Osteoblast (primary cell): ENCODE measurements around the gene CD300C. TPM values are rescaled to one million over a fixed set of nuclear protein-coding genes. Genes with fewer than 3 reads are reported as not detected.
"Not testable (repeated sequence)": the region's sequence is repeated elsewhere in the genome, so short reads cannot be mapped to it uniquely, and the experiment has no call there.

ENCODE experiments used
- DNase-seq: peaks from one replicate; pipeline ENCODE4 v3.0.0; 2011; ENCODE audit warnings: low spot score, mixed read lengths; ENCODE audit not compliant: insufficient read length; ENCODE audit errors: missing footprints
- H2AFZ ChIP-seq: 2 replicates; pipeline ENCODE4 v1.6.0; 2011; ENCODE audit warnings: mild to moderate bottlenecking, low read length
- H3K27ac ChIP-seq: 2 replicates; pipeline ENCODE4 v1.5.1; 2011; ENCODE audit warnings: mild to moderate bottlenecking, low read depth, low read length, moderate library complexity
- H3K27me3 ChIP-seq: 2 replicates; pipeline ENCODE4 v1.6.0; 2012; ENCODE audit warnings: mild to moderate bottlenecking, control low read depth, inconsistent platforms, low read length, moderate library complexity; ENCODE audit not compliant: insufficient read depth
- H3K36me3 ChIP-seq: 2 replicates; pipeline ENCODE4 v1.5.1; 2011; ENCODE audit warnings: mild to moderate bottlenecking, low read length, control low read depth, moderate library complexity; ENCODE audit not compliant: insufficient read depth
- H3K4me1 ChIP-seq: 2 replicates; pipeline ENCODE4 v1.5.1; 2011; ENCODE audit warnings: mild to moderate bottlenecking, low read length, control low read depth, moderate library complexity; ENCODE audit not compliant: insufficient read depth
- H3K4me2 ChIP-seq: 2 replicates; pipeline ENCODE4 v1.6.0; 2011; ENCODE audit warnings: mild to moderate bottlenecking, low read length; ENCODE audit not compliant: insufficient read depth
- H3K4me3 ChIP-seq: fragments of 200-600 bp; sonication (generic); 3 replicates; pipeline ENCODE4 v1.5.1; 2012; ENCODE audit warnings: mild to moderate bottlenecking, low read length, inconsistent platforms; ENCODE audit not compliant: insufficient read depth
- H3K79me2 ChIP-seq: 2 replicates; pipeline ENCODE4 v1.6.0; 2012; ENCODE audit warnings: mild to moderate bottlenecking, low read length, control low read depth, inconsistent platforms; ENCODE audit not compliant: insufficient read depth
- H3K9me3 ChIP-seq: 2 replicates; pipeline ENCODE4 v1.5.1; 2011; ENCODE audit warnings: low read depth, low read length, control low read depth
- H4K20me1 ChIP-seq: 2 replicates; pipeline ENCODE4 v1.6.0; 2012; ENCODE audit warnings: mild to moderate bottlenecking, low read length, control low read depth; ENCODE audit not compliant: insufficient read depth
- CTCF ChIP-seq: IDR thresholded peaks from 2 replicates; pipeline ENCODE4 v1.5.1; 2011; ENCODE audit warnings: mild to moderate bottlenecking, low read depth, low read length, moderate library complexity; ENCODE audit errors: extremely low read depth
- total RNA-seq: library from RNA; depleted of rRNA; stranded (reverse); fragments of >200 nt; gene quantifications from 2 replicates; pipeline ENCODE4 v1.2.3, GENCODE V29; 2012

Gene CD300C
- total RNA-seq, 1 donor: not detected

GRCh38 chr17:74578979-74579378 lies 33.1 kb upstream of the CD300C start:
- Histone ChIP-seq H3K4me2 (no peak overlapping the region), H3K27me3 (no peaks in the 10 kb centered on the region), H3K9me3 (no peaks in the 10 kb centered on the region), H3K27ac (no peak overlapping the region), H3K4me3 (no peak overlapping the region), H4K20me1 (no peaks in the 10 kb centered on the region), H3K79me2 (no peaks in the 10 kb centered on the region), H3K4me1 (no peaks in the 10 kb centered on the region), H3K36me3 (no peaks in the 10 kb centered on the region), H2AFZ (no peak overlapping the region)
- DNase-seq: no peak
- TF ChIP-seq CTCF: no peak

DNA sequence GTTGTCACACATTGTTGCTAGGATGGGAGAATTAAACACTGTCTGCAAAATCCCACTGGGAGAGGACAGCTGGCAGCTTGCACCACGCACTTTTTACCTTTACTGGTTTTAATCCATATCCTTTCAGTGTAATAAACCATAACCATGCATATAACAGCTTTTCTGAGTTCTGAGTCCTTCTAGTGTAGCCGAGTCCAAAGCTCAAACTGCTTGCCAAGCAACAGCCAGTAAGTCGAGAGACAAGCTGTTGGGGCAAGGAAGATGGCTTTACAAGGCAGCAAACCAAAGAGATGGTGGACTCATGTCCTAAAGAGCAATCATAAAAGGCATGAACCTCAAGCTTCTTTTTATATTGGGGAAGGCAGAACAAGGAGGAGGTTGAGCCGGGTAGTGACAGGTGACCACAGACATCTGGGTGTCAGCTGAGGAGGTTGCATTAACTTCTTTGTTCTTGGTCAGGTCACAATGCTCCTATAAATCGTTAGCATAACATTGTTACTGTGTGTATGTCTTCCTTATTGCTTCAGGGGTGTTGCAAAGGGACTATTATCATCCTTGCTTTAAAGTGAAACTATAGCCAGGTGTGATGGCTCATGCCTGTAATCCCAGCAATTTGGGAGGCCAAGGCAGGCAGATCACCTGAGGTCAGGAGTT lies 28.7 kb upstream of the CD300C start:
- H3K79me2 ChIP-seq: no peaks in the 10 kb centered on the region
- H3K9me3 ChIP-seq: peaks cover 4% of the 10 kb centered on the region
- H4K20me1 ChIP-seq: no peaks in the 10 kb centered on the region
- DNase-seq: no peak
- H3K27ac ChIP-seq: no peak overlapping the region
- H2AFZ ChIP-seq: no peak overlapping the region
- peaks cover 8% of the 10 kb centered on the region for H3K4me1 ChIP-seq
- no peaks in the 10 kb centered on the region for H3K36me3 ChIP-seq
- peaks cover 5% of the 10 kb centered on the region for H3K27me3 ChIP-seq
- no peak for TF ChIP-seq CTCF
- H3K4me2 ChIP-seq: no peak overlapping the region
- no peak overlapping the region for H3K4me3 ChIP-seq

- H3K27me3 ChIP-seq, H4K20me1 ChIP-seq, H3K79me2 ChIP-seq, DNase-seq, H3K9me3 ChIP-seq, H3K4me3 ChIP-seq, H3K36me3 ChIP-seq, H3K27ac ChIP-seq, H3K4me2 ChIP-seq, H2AFZ ChIP-seq: not testable (repeated sequence)
- H3K4me1 ChIP-seq: peaks cover 14% of the 10 kb centered on the region
These were observed 27.7 kb upstream of the CD300C start for GRCh38 chr17:74573635-74574034.

DNA sequence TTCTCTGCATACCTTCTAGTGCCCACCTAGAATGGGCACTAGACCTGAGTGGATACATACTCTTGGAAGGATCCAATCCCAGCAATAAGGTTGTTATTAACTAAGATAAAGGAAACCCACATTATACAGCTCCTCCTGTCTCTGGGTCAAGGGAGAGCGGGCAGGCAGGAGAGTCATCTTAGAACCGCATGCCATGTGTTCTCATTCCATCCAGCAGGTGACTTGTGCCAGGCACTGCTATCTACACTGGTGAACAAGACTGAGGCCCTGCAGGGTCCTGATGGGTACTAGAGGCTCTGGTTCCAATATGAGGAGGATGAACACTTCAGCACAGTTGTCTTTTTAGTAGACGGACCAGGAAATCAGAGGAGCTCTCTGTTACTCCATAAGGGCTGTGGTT lies 27.3 kb upstream of the CD300C start:
- H3K27ac ChIP-seq: no peak overlapping the region
- no peaks in the 10 kb centered on the region for H3K36me3 ChIP-seq
- no peak overlapping the region for H2AFZ ChIP-seq

More for the DNA sequence above, 27.3 kb upstream of the CD300C start:
- Histone ChIP-seq H3K4me1 (peaks cover 18% of the 10 kb centered on the region), H3K79me2 (no peaks in the 10 kb centered on the region), H3K4me3 (no peak overlapping the region), H3K27me3 (peaks cover 5% of the 10 kb centered on the region), H4K20me1 (no peaks in the 10 kb centered on the region), H3K9me3 (peaks cover 4% of the 10 kb centered on the region), H3K4me2 (no peak overlapping the region)
- no peak for DNase-seq
- TF ChIP-seq CTCF: peak; percentile 9
